Mesenchymal stem cell (in vitro differentiated cells and primary cell): ENCODE data around the gene ERMAP.

Experiments used
- DNase-seq: peaks from one replicate; pipeline ENCODE4 v3.0.0-alpha.2; 2013
- H2AFZ ChIP-seq: one replicate; pipeline ENCODE4 v1.6.1; 2013; ENCODE audit warnings: low read depth, mild to moderate bottlenecking, control low read depth, inconsistent platforms, low read length, moderate library complexity
- H2AK5ac ChIP-seq: 2 replicates; pipeline ENCODE4 v1.6.1; 2013; ENCODE audit warnings: low read length, moderate library complexity, mild to moderate bottlenecking, inconsistent platforms; ENCODE audit not compliant: severe bottlenecking
- H2BK120ac ChIP-seq: one replicate; pipeline ENCODE4 v1.6.1; 2013; ENCODE audit warnings: low read depth, mild to moderate bottlenecking, inconsistent platforms, low read length, moderate library complexity
- H2BK12ac ChIP-seq, 2 experiments: one replicate each; pipeline ENCODE4 v1.6.1; 2013; ENCODE audit warnings: inconsistent platforms in 2 of 2, low read length in 2 of 2, mild to moderate bottlenecking in 2 of 2, moderate library complexity in 2 of 2, control low read depth in 1 of 2
- H2BK15ac ChIP-seq: one replicate; pipeline ENCODE4 v1.6.1; 2013; ENCODE audit warnings: mild to moderate bottlenecking, low read depth, inconsistent platforms; ENCODE audit not compliant: poor library complexity, severe bottlenecking
- H2BK5ac ChIP-seq: 2 replicates; pipeline ENCODE4 v1.6.1; 2013; ENCODE audit warnings: low read depth, mild to moderate bottlenecking, low read length, control low read depth, inconsistent platforms; ENCODE audit not compliant: poor library complexity, severe bottlenecking
- H3K14ac ChIP-seq, 2 experiments: one replicate each; pipeline ENCODE4 v1.6.1; 2013; ENCODE audit warnings: inconsistent platforms in 2 of 2, low read length in 2 of 2, control low read depth in 1 of 2, mild to moderate bottlenecking in 1 of 2, moderate library complexity in 1 of 2
- H3K18ac ChIP-seq, 2 experiments: one replicate each; pipeline ENCODE4 v1.6.1; 2013; ENCODE audit warnings: inconsistent platforms in 2 of 2, low read length in 2 of 2, control low read depth in 1 of 2, low read depth in 1 of 2, mild to moderate bottlenecking in 1 of 2
- H3K23ac ChIP-seq, 2 experiments: one replicate each; pipeline ENCODE4 v1.6.1; 2013; ENCODE audit warnings: inconsistent platforms in 2 of 2, low read length in 2 of 2, mild to moderate bottlenecking in 2 of 2, moderate library complexity in 2 of 2, control low read depth in 1 of 2
- H3K27ac ChIP-seq: 2 replicates; pipeline ENCODE4 v1.5.1; 2013; ENCODE audit warnings: mild to moderate bottlenecking, moderate library complexity, low read length, control low read depth, inconsistent platforms; ENCODE audit not compliant: poor library complexity, severe bottlenecking
- H3K27me3 ChIP-seq, 2 experiments: 2 replicates each; pipeline versions ENCODE4 v1.6.1 to v1.7.0; 2013; ENCODE audit warnings: low read length in 2 of 2, mild to moderate bottlenecking in 2 of 2, moderate library complexity in 2 of 2, control low read depth in 1 of 2, inconsistent platforms in 1 of 2; ENCODE audit not compliant: control insufficient read depth in 1 of 2, insufficient read depth in 1 of 2
- H3K36me3 ChIP-seq, 2 experiments: 2 replicates each; pipeline versions ENCODE4 v1.6.1 to v1.7.0; 2013; ENCODE audit warnings: low read length in 2 of 2, control low read depth in 1 of 2, inconsistent platforms in 1 of 2, low read depth in 1 of 2, mild to moderate bottlenecking in 1 of 2; ENCODE audit not compliant: insufficient read depth in 2 of 2, control insufficient read depth in 1 of 2
- H3K4ac ChIP-seq, 2 experiments: one replicate each; pipeline ENCODE4 v1.6.1; 2013; ENCODE audit warnings: inconsistent platforms in 2 of 2, low read length in 2 of 2, mild to moderate bottlenecking in 2 of 2, moderate library complexity in 2 of 2, control low read depth in 1 of 2, low read depth in 1 of 2
- H3K4me1 ChIP-seq: 2 replicates; pipeline ENCODE4 v1.6.1; 2013; ENCODE audit warnings: low read depth, low read length, control low read depth; ENCODE audit not compliant: control insufficient read depth, insufficient read depth
- H3K4me2 ChIP-seq: 2 replicates; pipeline ENCODE4 v1.6.1; 2013; ENCODE audit warnings: low read length, mild to moderate bottlenecking, inconsistent platforms; ENCODE audit not compliant: poor library complexity, severe bottlenecking
- H3K4me3 ChIP-seq, 2 experiments: 2 replicates each; pipeline versions ENCODE4 v1.5.1 to v1.7.0; 2013; ENCODE audit warnings: low read length in 2 of 2, mild to moderate bottlenecking in 2 of 2, control low read depth in 1 of 2, low read depth in 1 of 2; ENCODE audit not compliant: insufficient read depth in 1 of 2
- H3K79me1 ChIP-seq: replicated peaks from 2 replicates; pipeline ENCODE4 v1.6.1; 2013; ENCODE audit warnings: mild to moderate bottlenecking, control low read depth, low read length, inconsistent platforms; ENCODE audit not compliant: poor library complexity, severe bottlenecking
- H3K9ac ChIP-seq: 2 replicates; pipeline ENCODE4 v1.7.0; 2013; ENCODE audit warnings: mild to moderate bottlenecking, low read length, moderate library complexity
- H3K9me3 ChIP-seq: 2 replicates; pipeline ENCODE4 v1.7.0; 2013; ENCODE audit warnings: mild to moderate bottlenecking, low read length; ENCODE audit not compliant: control insufficient read depth
- H4K8ac ChIP-seq: one replicate; pipeline ENCODE4 v1.6.1; 2013; ENCODE audit warnings: inconsistent platforms, mild to moderate bottlenecking, low read length, moderate library complexity
- H4K91ac ChIP-seq: one replicate; pipeline ENCODE4 v1.6.1; 2013; ENCODE audit warnings: mild to moderate bottlenecking, low read length, inconsistent platforms
- WGBS: methylation state at CpG from one replicate; pipeline ENCODE4 v1.1.7; 2013; ENCODE audit warnings: mixed read lengths; 5-methylcytosine and 5-hydroxymethylcytosine counted together

ERMAP gene

DNA sequence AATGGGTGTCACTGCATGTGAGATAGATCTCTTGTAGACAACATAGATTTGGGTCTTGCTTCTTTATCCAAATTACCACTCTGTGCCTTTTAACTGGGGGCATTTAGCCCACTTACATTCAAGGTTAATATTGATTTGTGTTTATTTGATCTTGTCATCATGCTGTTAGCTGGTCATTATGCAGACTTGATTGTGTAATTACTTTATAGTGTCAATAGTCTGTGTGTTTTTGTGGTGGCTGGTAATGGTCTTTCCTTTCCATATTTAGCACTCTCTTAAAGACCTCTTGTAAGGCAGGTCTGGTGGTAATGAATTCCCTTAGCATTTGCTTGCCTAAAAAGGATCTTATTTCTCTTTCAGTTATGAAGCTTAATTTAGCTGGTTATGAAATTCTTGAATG lies 59.1 kb downstream of the ERMAP start:
- no peak overlapping the region for H3K4ac ChIP-seq
- H2BK5ac ChIP-seq: no peak overlapping the region
- H3K9me3 ChIP-seq: peaks cover 8% of the 10 kb centered on the region
- H2BK12ac ChIP-seq: no peak overlapping the region
- H3K4me3 ChIP-seq: no peak overlapping the region
- no peaks in the 10 kb centered on the region for H3K79me1 ChIP-seq
- no peak overlapping the region for H3K23ac ChIP-seq
- no peak overlapping the region for H3K4me2 ChIP-seq
- peaks cover 15 to 21% of the 10 kb centered on the region in 2 experiments for H3K27me3 ChIP-seq
- H2BK15ac ChIP-seq: no peak overlapping the region
- no peak overlapping the region for H2AFZ ChIP-seq
- no peak overlapping the region for H2AK5ac ChIP-seq
- no peak overlapping the region for H3K14ac ChIP-seq
- DNase-seq: no peak
- H3K36me3 ChIP-seq: no peaks in the 10 kb centered on the region
- H2BK120ac ChIP-seq: no peak overlapping the region
- H4K91ac ChIP-seq: no peak overlapping the region
- no peak overlapping the region for H3K18ac ChIP-seq
- H3K27ac ChIP-seq: no peak overlapping the region
- H3K9ac ChIP-seq: no peak overlapping the region
- H4K8ac ChIP-seq: no peak overlapping the region
- H3K4me1 ChIP-seq: no peaks in the 10 kb centered on the region

DNA sequence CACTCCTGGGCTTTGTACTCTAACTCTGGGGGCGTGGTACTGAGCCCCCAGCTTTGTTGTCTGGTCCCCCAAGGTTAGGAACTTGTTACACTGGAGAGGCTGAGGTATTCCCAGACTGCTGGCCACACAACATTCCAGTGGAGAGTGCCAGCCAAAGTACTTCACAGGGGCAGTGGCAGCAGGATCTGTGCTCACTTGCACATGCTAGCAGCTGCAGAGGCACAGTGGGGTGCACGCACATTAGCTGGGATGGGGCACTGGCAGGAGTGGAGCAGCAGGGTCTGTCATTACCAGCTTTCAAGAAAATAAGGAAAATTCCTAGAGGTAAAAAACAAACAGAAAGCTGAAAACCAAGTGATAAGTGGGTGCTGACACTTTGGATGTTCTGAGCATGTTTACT lies 60.5 kb downstream of the ERMAP start:
- Histone ChIP-seq H3K9me3 (peaks cover 8% of the 10 kb centered on the region), H3K36me3 (no peaks in the 10 kb centered on the region), H2AFZ (no peak overlapping the region), H3K23ac (peak overlapping the region in 1 of 2 experiments; percentile 96), H2AK5ac (no peak overlapping the region), H4K91ac (no peak overlapping the region), H2BK120ac (no peak overlapping the region), H3K27me3 (peaks cover 15 to 17% of the 10 kb centered on the region in 2 experiments), H3K4me1 (no peaks in the 10 kb centered on the region), H3K4ac (no peak overlapping the region), H2BK15ac (no peak overlapping the region), H2BK5ac (no peak overlapping the region), H3K18ac (no peak overlapping the region), H4K8ac (no peak overlapping the region), H3K27ac (no peak overlapping the region), H3K14ac (peak overlapping the region in 1 of 2 experiments; percentile 65), H3K79me1 (no peaks in the 10 kb centered on the region), H2BK12ac (no peak overlapping the region), H3K4me2 (no peak overlapping the region), H3K9ac (no peak overlapping the region), H3K4me3 (no peak overlapping the region)
- no peak for DNase-seq
- WGBS: 24% methylated on average over 2 of the region's 2 CpGs

DNA sequence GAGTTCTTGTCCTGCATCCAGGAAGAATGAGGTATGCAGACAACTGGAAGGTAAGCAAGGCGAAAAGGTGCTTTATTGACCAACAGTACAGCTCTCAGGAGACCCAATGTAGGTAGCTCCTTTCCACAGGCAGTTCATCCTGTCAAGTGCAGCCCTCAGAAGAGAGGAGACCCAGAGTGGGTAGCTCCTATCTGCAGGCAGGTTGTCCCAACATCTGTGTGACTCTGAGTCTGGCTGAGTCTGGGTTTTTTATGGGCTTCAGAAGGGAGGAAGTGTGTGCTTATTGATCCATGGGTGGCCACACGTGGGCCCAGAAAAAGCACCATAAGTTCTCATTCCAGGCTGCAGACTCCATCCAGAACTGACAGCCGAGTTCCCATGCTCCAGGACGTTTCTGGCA lies 63.5 kb downstream of the ERMAP start:
- Histone ChIP-seq H3K18ac (no peak overlapping the region), H3K4me1 (no peaks in the 10 kb centered on the region), H3K27me3 (peaks cover 15 to 17% of the 10 kb centered on the region in 2 experiments), H3K27ac (no peak overlapping the region), H2BK15ac (no peak overlapping the region), H2AK5ac (no peak overlapping the region), H3K4ac (no peak overlapping the region), H3K36me3 (no peaks in the 10 kb centered on the region), H2BK120ac (no peak overlapping the region), H4K8ac (no peak overlapping the region), H2AFZ (no peak overlapping the region), H2BK5ac (no peak overlapping the region), H3K79me1 (no peaks in the 10 kb centered on the region), H3K9me3 (no peaks in the 10 kb centered on the region), H2BK12ac (no peak overlapping the region), H3K4me2 (no peak overlapping the region), H3K23ac (no peak overlapping the region), H4K91ac (no peak overlapping the region), H3K14ac (no peak overlapping the region), H3K9ac (no peak overlapping the region), H3K4me3 (no peak overlapping the region)
- DNase-seq: no peak
- 62% methylated on average over 4 of the region's 4 CpGs for WGBS

DNA sequence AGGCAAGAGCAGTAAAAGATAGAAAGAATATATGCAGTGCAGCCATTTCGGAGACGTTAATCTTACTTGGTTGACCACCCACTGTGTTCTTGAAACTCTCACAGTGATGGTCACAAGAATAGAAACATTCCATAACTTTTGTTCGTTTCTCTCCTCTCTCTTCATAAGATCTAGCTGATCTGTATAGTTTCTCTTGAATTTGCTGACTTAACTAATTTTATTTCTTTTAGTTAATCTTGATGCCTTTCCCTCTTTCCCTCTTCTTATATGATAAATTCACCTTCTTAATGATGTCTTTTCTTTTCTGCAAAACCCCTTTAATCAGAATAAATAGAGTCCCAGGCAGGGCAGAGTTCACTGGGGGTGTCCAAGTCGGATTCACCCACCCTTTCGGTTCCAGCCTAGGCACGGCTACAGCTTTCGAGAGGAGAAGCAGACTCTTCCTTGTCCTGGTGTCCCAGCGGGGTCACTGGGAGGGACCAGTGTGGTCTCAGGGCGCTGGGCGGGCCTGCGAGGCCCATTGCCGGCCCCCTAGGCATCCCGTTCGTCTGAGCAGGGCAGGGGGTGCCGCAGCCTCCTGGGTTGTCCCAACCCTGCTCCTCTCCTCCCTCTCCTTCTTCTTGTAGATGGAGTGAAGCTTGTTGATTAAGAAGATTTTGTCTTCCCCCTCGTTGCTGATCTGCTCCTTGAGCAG lies 69.3 kb downstream of the ERMAP start:
- no peak overlapping the region for H4K91ac ChIP-seq
- no peak overlapping the region for H2BK5ac ChIP-seq
- no peak overlapping the region for H2BK12ac ChIP-seq
- H2BK120ac ChIP-seq: no peak overlapping the region
- H3K4ac ChIP-seq: no peak overlapping the region
- H2AK5ac ChIP-seq: no peak overlapping the region
- H3K18ac ChIP-seq: no peak overlapping the region
- H3K23ac ChIP-seq: no peak overlapping the region
- no peak overlapping the region for H2AFZ ChIP-seq
- no peaks in the 10 kb centered on the region for H3K36me3 ChIP-seq
- no peak overlapping the region for H3K4me3 ChIP-seq
- no peak overlapping the region for H3K9ac ChIP-seq
- H3K4me2 ChIP-seq: no peak overlapping the region
- H3K4me1 ChIP-seq: no peaks in the 10 kb centered on the region
- no peaks in the 10 kb centered on the region for H3K79me1 ChIP-seq
- H2BK15ac ChIP-seq: no peak overlapping the region
- H3K14ac ChIP-seq: no peak overlapping the region
- no peaks in the 10 kb centered on the region for H3K9me3 ChIP-seq
- DNase-seq: no peak
- no peak overlapping the region for H3K27ac ChIP-seq
- H4K8ac ChIP-seq: no peak overlapping the region
- H3K27me3 ChIP-seq: peaks cover under 1 to 3% of the 10 kb centered on the region in 2 experiments
- WGBS: 74% methylated on average over 9 of the region's 16 CpGs
